Daoy (cell line): Measurements from ENCODE around the gene GYPA. TPM values are rescaled to one million over a fixed set of nuclear protein-coding genes. Genes with fewer than 3 reads are reported as not detected.
"Not testable (repeated sequence)": the region's sequence is repeated elsewhere in the genome, so short reads cannot be mapped to it uniquely, and the experiment has no call there.

Experiments used
- DNase-seq: peaks from one replicate; pipeline ENCODE4 v3.0.0-alpha.2; 2015; ENCODE audit warnings: low read depth
- total RNA-seq: library from RNA; depleted of rRNA; stranded (reverse); fragments of >200 nt; shearing (Covaris generic); gene quantifications from 2 replicates; pipeline ENCODE4 v1.2.3, GENCODE V29; 2014

Gene GYPA
- total RNA-seq, 1 experiment from 2014 or later = not detected

- DNase-seq = not testable (repeated sequence)
These were observed 11.1 kb downstream of the GYPA start for GRCh38 chr4:144129336-144129875.

DNA sequence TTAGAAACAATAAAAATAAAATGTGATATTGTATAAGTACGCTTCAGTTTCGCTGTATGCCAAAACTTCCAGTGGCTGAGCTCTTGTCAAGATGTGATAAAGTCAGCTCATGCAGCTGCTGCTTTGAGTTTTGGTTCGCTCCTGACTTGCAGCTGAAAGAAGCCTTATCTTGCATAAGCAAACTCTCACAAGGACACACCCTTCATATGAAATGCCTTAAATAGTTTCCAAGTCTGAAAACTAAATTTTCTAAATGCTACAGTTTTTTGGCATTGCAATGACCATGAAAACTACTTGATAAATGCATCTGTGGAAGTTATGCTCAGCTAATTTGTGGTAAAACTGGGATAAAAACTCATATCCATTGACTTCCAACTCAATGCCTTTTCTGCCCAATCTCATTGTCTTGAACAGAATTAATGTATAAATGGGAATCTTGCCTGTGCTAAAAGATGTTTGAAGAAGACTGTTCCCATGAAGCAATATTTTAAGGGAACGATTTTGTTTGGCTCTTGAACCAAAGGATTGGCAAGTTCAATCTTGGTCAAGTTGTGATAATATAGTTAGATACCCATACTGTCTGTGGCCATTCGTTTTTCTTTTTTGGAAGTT lies 11.7 kb downstream of the GYPA start:
- DNase-seq = not testable (repeated sequence)

- DNase-seq = not testable (repeated sequence)
These were observed 15.4 kb downstream of the GYPA start for GRCh38 chr4:144125109-144125508.

GRCh38 chr4:144123982-144124635 lies 16.4 kb downstream of the GYPA start:
- not testable (repeated sequence) for DNase-seq

- DNase-seq = not testable (repeated sequence)
These were observed 17.2 kb downstream of the GYPA start for GRCh38 chr4:144123269-144123668.

DNA sequence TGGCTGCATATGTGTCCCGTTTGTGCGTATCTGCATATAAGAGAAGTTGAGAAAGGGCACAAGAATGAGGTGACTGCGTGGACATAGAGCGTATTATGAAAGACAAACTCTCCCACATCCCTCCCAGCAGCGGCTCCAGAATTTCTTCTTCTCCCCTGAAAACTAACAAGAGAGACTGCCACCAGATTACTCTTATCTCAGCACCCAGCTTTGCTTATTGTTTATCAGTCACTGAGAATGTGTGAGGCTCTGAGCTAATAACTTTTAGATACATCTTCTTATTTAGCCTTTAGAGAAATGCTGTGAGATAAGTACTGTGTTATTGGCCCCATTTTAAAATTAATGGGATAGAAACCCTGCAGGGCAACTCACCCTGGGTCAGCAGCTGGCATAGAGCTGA lies 20.8 kb downstream of the GYPA start:
- not testable (repeated sequence) for DNase-seq

- DNase-seq = no peak
These were observed 25.0 kb downstream of the GYPA start for GRCh38 chr4:144115519-144115918.

GRCh38 chr4:144113546-144113945 lies 27.0 kb downstream of the GYPA start:
- DNase-seq = no peak

DNA sequence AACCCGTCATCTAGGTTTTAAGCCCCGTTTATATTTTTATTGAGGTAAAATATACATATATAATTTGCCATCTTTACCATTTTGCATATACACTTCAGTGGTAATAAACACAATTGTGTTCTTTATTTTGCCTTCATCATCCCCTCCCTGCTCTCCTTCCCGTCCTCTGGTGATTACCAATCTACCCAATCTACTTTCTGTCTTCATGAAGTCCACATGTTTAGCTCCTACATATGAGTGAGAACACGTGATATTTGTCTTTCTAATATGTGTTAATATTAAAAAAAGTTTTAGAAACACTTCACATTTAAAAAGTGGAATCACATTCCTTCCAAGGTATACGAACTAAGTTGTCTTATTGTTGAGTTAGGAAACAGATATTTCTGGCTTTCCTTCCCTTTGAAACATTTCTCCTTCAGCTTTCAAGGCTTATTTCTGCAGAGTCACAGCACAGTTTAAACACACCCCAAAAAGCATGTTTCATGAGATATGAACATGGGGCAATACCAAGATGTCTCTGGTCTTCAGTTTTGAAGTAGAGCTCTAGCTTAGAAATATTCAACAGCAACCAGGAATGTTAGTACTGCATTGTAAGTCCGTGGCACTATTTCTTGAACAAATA lies 35.9 kb downstream of the GYPA start:
- no peak for DNase-seq

DNA sequence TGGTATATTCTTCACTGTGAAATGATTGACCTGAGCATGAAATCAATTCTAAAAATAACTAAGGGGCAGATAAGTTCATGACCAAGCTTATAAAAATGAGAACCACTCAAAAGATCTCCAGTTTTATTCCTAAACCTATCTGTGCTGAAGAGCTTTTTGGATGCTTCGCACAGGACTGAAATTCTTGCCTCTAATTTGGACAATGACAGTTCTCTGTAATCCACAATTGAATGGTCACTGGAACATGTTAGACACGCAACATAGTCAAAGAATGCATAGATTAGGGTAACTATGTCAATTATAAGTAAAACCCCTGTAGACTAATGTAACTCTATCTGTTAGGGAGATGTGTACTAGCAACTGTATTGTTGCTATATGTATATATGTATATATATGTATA lies 42.7 kb downstream of the GYPA start:
- DNase-seq = not testable (repeated sequence)

- DNase-seq = not testable (repeated sequence)
These were observed 46.5 kb downstream of the GYPA start for GRCh38 chr4:144093995-144094394.

GRCh38 chr4:144091181-144091580 lies 49.3 kb downstream of the GYPA start:
- DNase-seq = not testable (repeated sequence)

- DNase-seq = no peak
These were observed 49.8 kb downstream of the GYPA start for GRCh38 chr4:144090744-144091143.

GRCh38 chr4:144082053-144082452 lies 58.5 kb downstream of the GYPA start:
- not testable (repeated sequence) for DNase-seq

DNA sequence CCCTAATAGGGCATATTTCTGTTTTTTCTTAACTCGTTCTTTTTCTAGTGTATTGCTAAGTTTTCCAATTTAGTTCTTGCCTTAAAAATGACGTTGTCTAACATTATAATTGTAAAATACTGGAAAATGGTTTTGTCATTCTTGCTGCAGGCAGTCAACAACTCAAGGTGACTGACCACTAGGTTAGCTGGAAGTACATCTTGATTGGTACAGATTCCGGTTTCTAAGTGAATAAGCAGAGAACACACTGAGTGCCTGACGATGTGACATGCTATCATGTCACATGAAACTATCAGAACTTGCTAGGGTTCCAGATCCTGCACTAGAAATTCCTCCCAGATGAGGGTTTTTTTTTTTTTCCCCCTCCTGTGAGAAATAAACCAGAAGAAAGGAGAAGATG lies 60.4 kb downstream of the GYPA start:
- DNase-seq = not testable (repeated sequence)

DNA sequence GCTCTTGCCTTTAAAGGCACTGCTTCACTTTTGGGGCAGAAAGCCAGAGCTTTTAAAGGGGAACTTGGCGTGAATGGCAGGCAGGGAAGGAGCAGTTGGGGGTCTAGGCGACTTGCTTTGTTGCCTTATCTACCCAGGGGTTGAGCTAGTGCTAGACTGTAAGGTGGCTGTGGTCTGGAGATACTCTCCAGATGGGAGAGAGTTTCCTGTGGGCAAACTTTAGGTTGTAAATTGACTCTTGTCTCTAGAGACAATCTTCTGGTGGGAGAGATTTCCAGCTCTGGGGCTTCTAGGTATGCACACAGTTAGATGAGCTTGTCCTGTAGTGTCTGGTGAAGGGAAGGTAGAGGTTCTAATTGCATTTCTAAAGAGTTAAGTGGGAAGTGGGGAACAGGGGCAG lies 61.8 kb downstream of the GYPA start:
- not testable (repeated sequence) for DNase-seq

GRCh38 chr4:144061556-144061955 lies 79.0 kb downstream of the GYPA start:
- not testable (repeated sequence) for DNase-seq

DNA sequence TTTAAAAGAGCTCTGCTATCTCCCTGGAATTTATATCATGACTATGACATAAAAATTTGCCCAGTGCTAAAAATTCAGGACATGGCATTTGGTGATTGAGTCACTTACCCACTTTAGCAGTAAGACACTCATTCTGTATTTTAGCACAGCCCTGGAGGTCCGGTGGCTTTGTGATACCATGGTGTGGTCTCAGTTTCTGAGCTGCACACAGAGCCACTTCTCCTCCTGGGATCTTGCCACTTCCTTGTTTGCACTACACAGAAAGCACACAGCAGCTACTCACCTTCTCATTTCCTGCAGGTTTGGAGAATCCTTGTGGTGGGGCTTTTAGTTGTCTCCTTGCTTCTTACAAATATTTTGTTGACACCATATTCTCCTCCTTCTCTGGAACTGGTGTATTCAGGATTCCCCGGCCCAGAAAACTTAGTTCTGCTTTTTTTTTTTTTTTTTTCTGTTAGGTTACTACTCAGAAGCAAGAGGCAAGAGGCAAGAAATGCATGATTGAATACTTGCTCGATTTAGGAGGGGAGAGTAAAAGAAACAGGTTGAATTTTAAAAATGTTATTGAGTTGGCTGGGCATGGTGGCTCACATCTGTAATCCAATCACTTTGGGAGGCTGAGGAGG lies 80.2 kb downstream of the GYPA start:
- DNase-seq = not testable (repeated sequence)
